Astrocyte (in vitro differentiated cells and primary cell): ENCODE measurements around the gene TUT4. TPM values are rescaled to one million over a fixed set of nuclear protein-coding genes. Genes with fewer than 3 reads are reported as not detected.

Experiments
- DNase-seq: peaks from one replicate; pipeline ENCODE4 v3.0.0-alpha.2; 2010; ENCODE audit warnings: low read depth
- FAIRE-seq: peaks from 2 replicates; lab custom pipeline; 2011; peaks lifted over from hg19 to GRCh38; lab: Jason Lieb, UNC
- H2AFZ ChIP-seq: 2 replicates; pipeline ENCODE4 v1.6.0; 2012; ENCODE audit warnings: low read depth, low read length, inconsistent platforms
- H3K27ac ChIP-seq: 2 replicates; pipeline ENCODE4 v1.5.1; 2011; ENCODE audit warnings: low read depth, low read length, inconsistent platforms
- H3K27me3 ChIP-seq: 2 replicates; pipeline ENCODE4 v1.6.0; 2011; ENCODE audit warnings: low read length, inconsistent platforms; ENCODE audit not compliant: insufficient read depth
- H3K36me3 ChIP-seq: 2 replicates; pipeline ENCODE4 v1.5.1; 2011; ENCODE audit warnings: low read length, inconsistent platforms; ENCODE audit not compliant: insufficient read depth
- H3K4me1 ChIP-seq: 2 replicates; pipeline ENCODE4 v1.5.1; 2011; ENCODE audit warnings: low read length, inconsistent platforms; ENCODE audit not compliant: insufficient read depth
- H3K4me2 ChIP-seq: 2 replicates; pipeline ENCODE4 v1.6.0; 2012; ENCODE audit warnings: low read length, inconsistent platforms
- H3K4me3 ChIP-seq: 2 replicates; pipeline ENCODE4 v1.5.1; 2011; ENCODE audit warnings: low read depth, mild to moderate bottlenecking, low read length, inconsistent platforms; ENCODE audit not compliant: insufficient read depth
- H3K79me2 ChIP-seq: 2 replicates; pipeline ENCODE4 v1.6.0; 2012; ENCODE audit warnings: mild to moderate bottlenecking, low read length, inconsistent platforms; ENCODE audit not compliant: insufficient read depth
- H3K9ac ChIP-seq: 2 replicates; pipeline ENCODE4 v1.6.0; 2012; ENCODE audit warnings: mild to moderate bottlenecking, low read length, inconsistent platforms
- H3K9me3 ChIP-seq: 2 replicates; pipeline ENCODE4 v1.5.1; 2012; ENCODE audit warnings: low read depth, mild to moderate bottlenecking, low read length, inconsistent platforms; ENCODE audit not compliant: insufficient read depth
- H4K20me1 ChIP-seq: 2 replicates; pipeline ENCODE4 v1.6.0; 2012; ENCODE audit warnings: low read length, inconsistent platforms; ENCODE audit not compliant: insufficient read depth
- H3K27ac Mint-ChIP-seq: one replicate; pipeline ENCODE4 v1.8.0; 2021; ENCODE audit warnings: mild to moderate bottlenecking, mixed read lengths; ENCODE audit not compliant: unreplicated experiment
- H3K27me3 Mint-ChIP-seq: one replicate; pipeline ENCODE4 v1.8.0; 2021; ENCODE audit warnings: low read depth, mixed read lengths; ENCODE audit not compliant: unreplicated experiment
- H3K36me3 Mint-ChIP-seq: one replicate; pipeline ENCODE4 v1.8.0; 2021; ENCODE audit warnings: low read depth, mixed read lengths; ENCODE audit not compliant: unreplicated experiment
- H3K4me1 Mint-ChIP-seq: one replicate; pipeline ENCODE4 v1.8.0; 2021; ENCODE audit warnings: low read depth, mixed read lengths; ENCODE audit not compliant: unreplicated experiment
- H3K4me3 Mint-ChIP-seq: one replicate; pipeline ENCODE4 v1.8.0; 2021; ENCODE audit warnings: mild to moderate bottlenecking, moderate library complexity, mixed read lengths; ENCODE audit not compliant: unreplicated experiment
- H3K9me3 Mint-ChIP-seq: one replicate; pipeline ENCODE4 v1.8.0; 2021; ENCODE audit warnings: mild to moderate bottlenecking, mixed read lengths; ENCODE audit not compliant: unreplicated experiment
- CTCF ChIP-seq: IDR thresholded peaks from 2 replicates; pipeline ENCODE4 v1.5.1; 2011; ENCODE audit warnings: low read depth, mild to moderate bottlenecking, inconsistent platforms, low read length, moderate library complexity; ENCODE audit not compliant: insufficient read depth
- EZH2 ChIP-seq: IDR thresholded peaks from 2 replicates; pipeline ENCODE4 v1.6.1; 2012; ENCODE audit warnings: mild to moderate bottlenecking, low read length, inconsistent platforms; ENCODE audit not compliant: insufficient read depth
- total RNA-seq: library from RNA; stranded (reverse); gene quantifications from 2 replicates; pipeline ENCODE4 v1.2.1, GENCODE V29; 2021

Gene TUT4
- total RNA-seq, 1 donor from 2014 or later: 47.0 TPM

DNA sequence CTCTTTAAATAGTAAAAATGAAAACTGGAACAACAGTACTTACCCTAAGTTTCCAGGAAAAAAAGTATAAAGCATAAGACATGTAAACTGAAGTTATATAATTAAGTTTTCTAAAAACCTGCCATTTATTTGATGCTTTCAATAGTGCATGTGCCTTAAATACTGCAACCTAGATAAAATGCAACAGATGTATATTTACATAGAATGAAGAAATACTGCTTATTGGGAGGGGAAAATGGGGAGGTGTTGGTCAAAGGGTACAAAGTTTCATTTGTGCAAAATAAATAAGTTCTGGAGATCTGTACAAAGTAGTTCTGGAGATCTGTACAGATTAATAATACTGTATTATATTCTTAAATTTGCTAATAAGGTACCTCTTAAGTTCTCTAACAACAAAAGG, 79.9 kb downstream of the TUT4 start:
- Mint-ChIP-seq H3K27ac (no peak overlapping the region), H3K4me3 (no peak overlapping the region), H3K9me3 (no peaks in the 10 kb centered on the region), H3K36me3 (peaks cover 2% of the 10 kb centered on the region), H3K4me1 (no peaks in the 10 kb centered on the region), H3K27me3 (no peaks in the 10 kb centered on the region)
- H3K4me2 ChIP-seq: no peak overlapping the region
- no peak for DNase-seq
- no peaks in the 10 kb centered on the region for H3K79me2 ChIP-seq
- H3K4me3 ChIP-seq: no peak overlapping the region
- H3K36me3 ChIP-seq: no peaks in the 10 kb centered on the region
- no peaks in the 10 kb centered on the region for H3K4me1 ChIP-seq
- no peaks in the 10 kb centered on the region for H3K27me3 ChIP-seq
- no peak overlapping the region for H3K27ac ChIP-seq
- TF ChIP-seq CTCF: no peak
- TF ChIP-seq EZH2: no peak
- no peak overlapping the region for H3K9ac ChIP-seq
- no peaks in the 10 kb centered on the region for H3K9me3 ChIP-seq
- H4K20me1 ChIP-seq: no peaks in the 10 kb centered on the region
- no peak for FAIRE-seq
- no peak overlapping the region for H2AFZ ChIP-seq

GRCh38 chr1:52472384-52472783, 80.5 kb downstream of the TUT4 start:
- no peak overlapping the region for H3K4me3 Mint-ChIP-seq
- H3K4me1 Mint-ChIP-seq: no peaks in the 10 kb centered on the region
- H3K27me3 ChIP-seq: no peaks in the 10 kb centered on the region
- H4K20me1 ChIP-seq: no peaks in the 10 kb centered on the region
- H3K9me3 Mint-ChIP-seq: no peaks in the 10 kb centered on the region
- H3K9ac ChIP-seq: no peak overlapping the region
- no peaks in the 10 kb centered on the region for H3K36me3 Mint-ChIP-seq
- no peaks in the 10 kb centered on the region for H3K9me3 ChIP-seq
- no peaks in the 10 kb centered on the region for H3K27me3 Mint-ChIP-seq
- H3K27ac Mint-ChIP-seq: no peak overlapping the region
- H3K4me3 ChIP-seq: no peak overlapping the region
- TF ChIP-seq EZH2: no peak
- TF ChIP-seq CTCF: no peak
- H3K36me3 ChIP-seq: no peaks in the 10 kb centered on the region
- H3K4me1 ChIP-seq: no peaks in the 10 kb centered on the region
- no peak overlapping the region for H2AFZ ChIP-seq
- H3K4me2 ChIP-seq: no peak overlapping the region
- DNase-seq (no peak), FAIRE-seq (no peak)
- no peaks in the 10 kb centered on the region for H3K79me2 ChIP-seq
- no peak overlapping the region for H3K27ac ChIP-seq

- no peaks in the 10 kb centered on the region for H3K36me3 ChIP-seq
These were observed 83.8 kb downstream of the TUT4 start for GRCh38 chr1:52469108-52469507.

More at GRCh38 chr1:52469108-52469507, 83.8 kb downstream of the TUT4 start:
- Mint-ChIP-seq H3K4me3 (no peak overlapping the region), H3K9me3 (no peaks in the 10 kb centered on the region), H3K27me3 (no peaks in the 10 kb centered on the region), H3K27ac (no peak overlapping the region), H3K36me3 (peaks cover 4% of the 10 kb centered on the region), H3K4me1 (no peaks in the 10 kb centered on the region)
- Histone ChIP-seq H3K27ac (no peak overlapping the region), H3K4me2 (no peak overlapping the region), H3K27me3 (no peaks in the 10 kb centered on the region), H3K4me3 (no peak overlapping the region), H3K4me1 (no peaks in the 10 kb centered on the region), H3K9ac (no peak overlapping the region), H3K79me2 (no peaks in the 10 kb centered on the region), H2AFZ (no peak overlapping the region), H4K20me1 (no peaks in the 10 kb centered on the region), H3K9me3 (no peaks in the 10 kb centered on the region)
- FAIRE-seq (no peak), DNase-seq (no peak)
- TF ChIP-seq EZH2 (no peak), CTCF (no peak)
